Astrocyte of the spinal cord (primary cell): Measurements from ENCODE around the gene SNTB2.

ENCODE experiments used
- DNase-seq: peaks from one replicate; pipeline ENCODE4 v3.0.0; 2011; ENCODE audit warnings: low read depth, low spot score
- H3K4me3 ChIP-seq: 2 replicates; pipeline ENCODE4 v1.5.1; 2011; ENCODE audit warnings: low read depth, mild to moderate bottlenecking, low read length, moderate library complexity
- CTCF ChIP-seq: IDR thresholded peaks from 2 replicates; pipeline ENCODE4 v1.5.1; 2012; ENCODE audit warnings: low read depth, mild to moderate bottlenecking, low read length, inconsistent platforms
- in situ Hi-C: cut with HindIII; loops from 2 replicates; pipeline ENCODE4 v1.10.0; 2017; ENCODE audit warnings: low sequenced_read_pairs

SNTB2 gene

DNA sequence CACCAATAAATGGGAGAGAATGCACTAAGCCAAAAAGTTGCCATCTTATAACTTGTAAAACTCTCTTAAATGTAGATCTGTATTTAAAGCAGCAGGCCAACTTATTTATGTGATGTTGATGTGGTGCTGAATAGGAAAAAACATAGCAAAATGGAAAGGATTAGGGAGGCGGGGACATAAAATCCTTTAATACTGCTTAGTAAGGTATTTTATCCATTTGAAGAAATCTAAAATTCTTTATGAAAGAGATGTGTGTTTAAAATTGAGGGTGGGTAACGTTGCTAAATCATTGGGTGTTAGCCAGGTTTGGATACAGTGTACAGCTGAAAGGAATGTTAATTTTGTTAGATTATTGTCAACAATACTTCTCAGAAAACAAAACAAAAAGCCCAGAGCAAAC is 14.3 kb downstream of the SNTB2 start:
- DNase-seq = no peak
- in situ Hi-C loops = no loop called here
- no peak for TF ChIP-seq CTCF
- no peak overlapping the region for H3K4me3 ChIP-seq

DNA sequence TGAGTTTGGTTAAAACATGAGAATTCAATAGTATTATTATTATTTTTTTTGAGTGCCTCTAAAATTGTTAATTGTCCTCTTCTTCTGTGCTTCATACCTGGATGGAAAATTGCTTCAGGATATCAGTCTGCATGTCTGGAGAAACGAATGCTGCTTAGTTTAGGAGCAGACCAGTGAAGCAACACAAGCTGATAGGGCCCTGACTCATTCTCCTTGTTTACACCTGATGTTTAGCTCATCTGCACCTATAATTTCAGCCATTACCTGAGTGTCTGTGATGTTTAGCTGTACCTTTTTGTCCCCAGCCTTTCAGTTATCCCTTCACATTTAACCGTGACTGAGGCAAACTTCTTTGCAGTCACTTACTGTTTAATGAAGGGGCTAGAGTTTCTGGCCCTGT is 14.8 kb downstream of the SNTB2 start:
- in situ Hi-C loops = no loop called here
- no peak for TF ChIP-seq CTCF
- DNase-seq = no peak
- H3K4me3 ChIP-seq = no peak overlapping the region

- H3K4me3 ChIP-seq = no peak overlapping the region
- DNase-seq = peak; percentile 35
- TF ChIP-seq CTCF = no peak
- in situ Hi-C loops = no loop called here
These were observed 17.2 kb downstream of the SNTB2 start for GRCh38 chr16:69204172-69204571.

DNA sequence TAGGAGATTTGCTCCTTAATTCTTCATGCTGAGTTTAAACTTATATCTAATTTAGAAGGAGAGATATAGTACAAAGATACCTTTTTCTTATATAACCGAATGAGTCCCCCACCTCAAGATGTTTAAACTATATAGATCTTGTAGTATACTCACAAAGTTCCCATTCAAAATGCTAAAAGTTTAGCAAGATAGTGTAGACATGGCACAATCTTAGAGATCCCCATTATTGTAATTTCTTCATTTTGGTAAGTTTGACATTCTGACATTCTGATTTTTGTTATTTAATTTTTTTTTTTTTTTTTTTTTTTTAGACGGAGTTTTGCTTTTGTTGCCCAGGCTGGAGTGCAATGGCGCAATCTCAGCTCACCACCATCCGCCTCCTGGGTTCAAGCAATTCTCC is 22.8 kb downstream of the SNTB2 start:
- no peak overlapping the region for H3K4me3 ChIP-seq
- in situ Hi-C loops = no loop called here
- no peak for DNase-seq
- no peak for TF ChIP-seq CTCF

DNA sequence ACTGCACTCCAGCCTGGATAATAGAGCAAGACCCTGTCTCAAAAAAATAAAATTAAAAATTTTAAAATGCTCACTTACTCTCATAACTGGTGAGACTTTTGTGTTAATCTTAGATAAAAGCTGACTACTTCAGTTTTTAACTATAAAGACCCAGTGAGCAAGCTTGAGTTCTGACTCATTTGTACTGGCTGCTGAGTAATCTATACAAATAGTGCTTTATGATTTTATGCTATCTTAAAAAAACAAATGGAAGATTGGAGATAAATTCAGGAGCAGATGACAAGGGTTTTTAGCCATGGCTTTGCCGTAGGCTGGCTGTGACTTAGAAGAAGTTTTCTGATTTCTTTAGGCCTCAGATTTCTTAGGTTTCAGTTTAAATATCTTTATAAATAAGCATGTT is 30.5 kb downstream of the SNTB2 start:
- no peak for TF ChIP-seq CTCF
- in situ Hi-C loops = no loop called here
- no peak overlapping the region for H3K4me3 ChIP-seq
- DNase-seq = peak; percentile 73

DNA sequence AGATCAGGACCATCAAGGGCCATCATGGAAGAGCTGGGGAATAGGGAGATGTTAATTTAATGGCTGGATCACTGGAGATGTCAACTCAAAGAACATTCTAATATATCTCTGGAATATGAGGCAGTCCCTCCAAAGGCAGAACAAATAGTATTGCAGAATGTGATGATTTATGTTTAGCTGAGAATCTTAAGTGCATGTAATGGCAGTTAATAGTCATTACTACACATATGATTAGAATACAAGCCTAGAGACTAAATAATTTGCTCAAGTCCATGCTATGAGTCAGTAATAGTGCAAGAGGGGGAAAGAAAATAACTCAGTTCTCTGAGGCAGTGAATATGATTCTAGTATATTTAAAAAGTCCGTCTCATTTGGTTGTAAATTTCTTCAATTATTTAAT is 32.3 kb downstream of the SNTB2 start:
- DNase-seq = no peak
- in situ Hi-C loops = no loop called here
- no peak for TF ChIP-seq CTCF
- no peak overlapping the region for H3K4me3 ChIP-seq

- H3K4me3 ChIP-seq = no peak overlapping the region
- in situ Hi-C loops = no loop called here
- TF ChIP-seq CTCF = no peak
- peak; percentile 34 for DNase-seq
These were observed 36.9 kb downstream of the SNTB2 start for GRCh38 chr16:69223882-69224281.
